Kidney epithelial cell (primary cell): ENCODE measurements around the gene SAMD10. TPM values are rescaled to one million over a fixed set of nuclear protein-coding genes. Genes with fewer than 3 reads are reported as not detected.

Experiments
- DNase-seq: peaks from one replicate; pipeline ENCODE4 v3.0.0-alpha.2; 2010; ENCODE audit warnings: low read depth
- H3K27me3 ChIP-seq: 2 replicates; pipeline ENCODE4 v1.6.0; 2011; ENCODE audit warnings: low read length; ENCODE audit not compliant: control insufficient read depth, insufficient read depth
- H3K36me3 ChIP-seq: 2 replicates; pipeline ENCODE4 v1.5.1; 2011; ENCODE audit warnings: low read length; ENCODE audit not compliant: control insufficient read depth, insufficient read depth
- H3K4me3 ChIP-seq: 2 replicates; pipeline ENCODE4 v1.5.1; 2011; ENCODE audit warnings: low read depth, mild to moderate bottlenecking, control low read depth, low read length
- CTCF ChIP-seq: IDR thresholded peaks from 2 replicates; pipeline ENCODE4 v1.5.1; 2011; ENCODE audit warnings: mild to moderate bottlenecking, moderate library complexity, low read length, control low read depth, inconsistent platforms; ENCODE audit not compliant: insufficient read depth, poor library complexity, severe bottlenecking
- total RNA-seq: library from RNA; depleted of rRNA; stranded (reverse); fragments of >200 nt; gene quantifications from 2 replicates; pipeline ENCODE4 v1.2.3, GENCODE V29; 2015

SAMD10 gene
- total RNA-seq, 1 donor from 2014 or later, result 9.6 TPM

GRCh38 chr20:64011366-64011779 is 31.9 kb upstream of the SAMD10 start:
- Histone ChIP-seq H3K4me3 (no peak overlapping the region), H3K36me3 (peaks cover 6% of the 10 kb centered on the region)
- TF ChIP-seq CTCF, result no peak

GRCh38 chr20:64010711-64011237 is 31.3 kb upstream of the SAMD10 start:
- Histone ChIP-seq H3K27me3 (no peaks in the 10 kb centered on the region), H3K36me3 (peaks cover 6% of the 10 kb centered on the region), H3K4me3 (no peak overlapping the region)
- no peak for DNase-seq
- no peak for TF ChIP-seq CTCF

More at GRCh38 chr20:64011366-64011779, 31.9 kb upstream of the SAMD10 start:
- H3K27me3 ChIP-seq, result no peaks in the 10 kb centered on the region
- DNase-seq, result no peak

- Histone ChIP-seq H3K36me3 (peaks cover 6% of the 10 kb centered on the region), H3K4me3 (no peak overlapping the region), H3K27me3 (no peaks in the 10 kb centered on the region)
- DNase-seq, result no peak
- no peak for TF ChIP-seq CTCF
Observed at GRCh38 chr20:64009811-64010387, 30.5 kb upstream of the SAMD10 start.

- H3K27me3 ChIP-seq, result no peaks in the 10 kb centered on the region
- DNase-seq, result no peak
- H3K36me3 ChIP-seq, result peaks cover 6% of the 10 kb centered on the region
- TF ChIP-seq CTCF, result no peak
- no peak overlapping the region for H3K4me3 ChIP-seq
Observed at GRCh38 chr20:64006902-64007301, 27.5 kb upstream of the SAMD10 start.

- TF ChIP-seq CTCF, result no peak
- DNase-seq, result no peak
- H3K36me3 ChIP-seq, result peaks cover 7% of the 10 kb centered on the region
- no peak overlapping the region for H3K4me3 ChIP-seq
- H3K27me3 ChIP-seq, result no peaks in the 10 kb centered on the region
Observed at GRCh38 chr20:64006490-64006889, 27.0 kb upstream of the SAMD10 start.

- Histone ChIP-seq H3K27me3 (no peaks in the 10 kb centered on the region), H3K36me3 (peaks cover 6% of the 10 kb centered on the region), H3K4me3 (no peak overlapping the region)
- no peak for TF ChIP-seq CTCF
- no peak for DNase-seq
Observed at GRCh38 chr20:64005394-64005793, 26.0 kb upstream of the SAMD10 start.
